GM12864 (cell line): ENCODE data around the gene RALA.
"Not testable (repeated sequence)": the region's sequence is repeated elsewhere in the genome, so short reads cannot be mapped to it uniquely, and the experiment has no call there.

ENCODE experiments used
- DNase-seq: peaks from one replicate; pipeline ENCODE4 v3.0.0-alpha.2; 2011; ENCODE audit warnings: low read depth
- H3K4me3 ChIP-seq: 2 replicates; pipeline ENCODE4 v1.5.1; 2011; ENCODE audit warnings: mild to moderate bottlenecking, low read depth, low read length, control low read depth
- CTCF ChIP-seq: IDR thresholded peaks from 2 replicates; pipeline ENCODE4 v1.5.1; 2011; ENCODE audit warnings: low read depth, mild to moderate bottlenecking, moderate library complexity, low read length, control low read depth, inconsistent platforms; ENCODE audit errors: missing control alignments

The RALA gene

GRCh38 chr7:39659356-39660013, 36.1 kb downstream of the RALA start:
- no peak for TF ChIP-seq CTCF
- DNase-seq, result no peak
- no peak overlapping the region for H3K4me3 ChIP-seq

- no peak for DNase-seq
- TF ChIP-seq CTCF, result no peak
- H3K4me3 ChIP-seq, result no peak overlapping the region
Observed at GRCh38 chr7:39661960-39662359, 38.6 kb downstream of the RALA start.

GRCh38 chr7:39663263-39663662, 39.9 kb downstream of the RALA start:
- TF ChIP-seq CTCF, result no peak
- no peak overlapping the region for H3K4me3 ChIP-seq
- no peak for DNase-seq

GRCh38 chr7:39664057-39664456, 40.7 kb downstream of the RALA start:
- DNase-seq, result no peak
- no peak for TF ChIP-seq CTCF

GRCh38 chr7:39664585-39664984, 41.2 kb downstream of the RALA start:
- no peak for DNase-seq
- TF ChIP-seq CTCF, result no peak

More at GRCh38 chr7:39664057-39664456, 40.7 kb downstream of the RALA start:
- H3K4me3 ChIP-seq, result no peak overlapping the region

GRCh38 chr7:39666562-39666961, 43.2 kb downstream of the RALA start:
- DNase-seq, result no peak
- H3K4me3 ChIP-seq, result no peak overlapping the region
- no peak for TF ChIP-seq CTCF

More at GRCh38 chr7:39664585-39664984, 41.2 kb downstream of the RALA start:
- no peak overlapping the region for H3K4me3 ChIP-seq

GRCh38 chr7:39667341-39667923, 44.1 kb downstream of the RALA start:
- TF ChIP-seq CTCF, result no peak
- no peak for DNase-seq
- H3K4me3 ChIP-seq, result no peak overlapping the region

GRCh38 chr7:39668280-39668679, 44.9 kb downstream of the RALA start:
- not testable (repeated sequence) for DNase-seq, H3K4me3 ChIP-seq
